Small intestine (tissue), 7 donors: ENCODE measurements around the gene SYT15. TPM values are rescaled to one million over a fixed set of nuclear protein-coding genes. Genes with fewer than 3 reads are reported as not detected.
"Not testable (repeated sequence)": the region's sequence is repeated elsewhere in the genome, so short reads cannot be mapped to it uniquely, and the experiment has no call there.

Experiments used
- DNase-seq, 2 donors: peaks; one replicate each; pipeline versions ENCODE4 v3.0.0 to v3.0.0-alpha.2; 2013
- FAIRE-seq: peaks from 2 replicates; lab custom pipeline; 2012; peaks lifted over from hg19 to GRCh38; lab: Jason Lieb, UNC
- H3K27ac ChIP-seq, 3 donors: one replicate each; pipeline ENCODE4 v1.5.1; 2013; ENCODE audit warnings: low read length in 2 of 3, mild to moderate bottlenecking in 2 of 3, control low read depth in 1 of 3, inconsistent platforms in 1 of 3, low read depth in 1 of 3, moderate library complexity in 1 of 3
- H3K27me3 ChIP-seq, 3 donors: one replicate each; pipeline ENCODE4 v1.6.1; 2013; ENCODE audit warnings: low read length in 3 of 3, inconsistent platforms in 1 of 3; ENCODE audit not compliant: control insufficient read depth in 3 of 3, insufficient read depth in 3 of 3
- H3K36me3 ChIP-seq, 3 donors: one replicate each; pipeline ENCODE4 v1.6.1; 2013; ENCODE audit warnings: low read length in 3 of 3, inconsistent platforms in 1 of 3, low read depth in 1 of 3, mild to moderate bottlenecking in 1 of 3, moderate library complexity in 1 of 3; ENCODE audit not compliant: control insufficient read depth in 3 of 3, insufficient read depth in 2 of 3
- H3K4me1 ChIP-seq, 3 donors: one replicate each; pipeline ENCODE4 v1.6.1; 2013; ENCODE audit warnings: low read length in 2 of 3, inconsistent platforms in 1 of 3, low read depth in 1 of 3, mild to moderate bottlenecking in 1 of 3, moderate library complexity in 1 of 3; ENCODE audit not compliant: control insufficient read depth in 3 of 3, insufficient read depth in 2 of 3
- H3K4me3 ChIP-seq, 3 donors: one replicate each; pipeline ENCODE4 v1.5.1; 2013; ENCODE audit warnings: low read length in 3 of 3, control low read depth in 1 of 3, inconsistent platforms in 1 of 3, low read depth in 1 of 3, mild to moderate bottlenecking in 1 of 3, moderate library complexity in 1 of 3
- H3K9me3 ChIP-seq, 2 donors: one replicate each; pipeline ENCODE4 v1.6.1; 2013; ENCODE audit warnings: low read depth in 1 of 2, low read length in 1 of 2; ENCODE audit not compliant: control insufficient read depth in 2 of 2, insufficient read depth in 1 of 2
- WGBS, 3 donors: extraction: QIAGEN DNeasy Blood & Tissue Kit; methylation state at CpG; one replicate each; pipeline ENCODE4 v1.1.7; 2013; 5-methylcytosine and 5-hydroxymethylcytosine counted together
- polyA plus RNA-seq, 4 donors: library from polyadenylated mRNA; stranded (reverse) in 3 of 4; unstranded in 1 of 4; fragments of 200-250 nt in 3 of 4; fragments of 120-200 nt in 1 of 4; gene quantifications; one replicate each; pipeline versions ENCODE4 v1.2.1 to v1.2.3, GENCODE V29; 2013
- donor health status: healthy with polysubstance abuse.
- donor health status: control.
- donor health status: control.
- donor health status: Bipolar disorder and iron deficiency.
- donor health status: healthy.

SYT15 gene
- polyA plus RNA-seq, 4 donors, result 0.27 to 2.9 (median 1.7) TPM; not detected in 1

DNA sequence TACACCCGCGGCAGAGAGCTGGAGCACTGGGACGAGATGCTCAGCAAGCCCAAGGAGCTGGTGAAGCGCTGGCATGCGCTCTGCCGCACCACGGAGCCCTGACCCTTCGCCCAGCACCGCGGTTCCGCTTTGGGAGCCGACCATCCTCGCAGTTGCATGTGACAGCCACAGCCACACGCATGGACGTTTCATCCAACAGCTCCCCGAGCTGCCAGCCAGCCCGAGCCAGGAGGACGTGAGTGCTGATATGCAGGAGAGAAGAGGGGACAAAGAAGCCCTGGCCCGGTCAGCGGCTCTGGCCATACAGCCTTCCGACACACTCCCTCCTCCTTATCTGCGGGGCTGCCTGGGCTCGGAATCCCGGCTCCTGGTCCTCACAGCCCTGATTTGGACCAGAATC lies 8.6 kb downstream of the SYT15 start:
- not testable (repeated sequence) for FAIRE-seq, H3K9me3 ChIP-seq, H3K4me3 ChIP-seq, H3K36me3 ChIP-seq, H3K27me3 ChIP-seq, DNase-seq, H3K4me1 ChIP-seq, H3K27ac ChIP-seq
- no CpG with 5 or more reads among the region's 24 CpGs for WGBS, 3 donors

DNA sequence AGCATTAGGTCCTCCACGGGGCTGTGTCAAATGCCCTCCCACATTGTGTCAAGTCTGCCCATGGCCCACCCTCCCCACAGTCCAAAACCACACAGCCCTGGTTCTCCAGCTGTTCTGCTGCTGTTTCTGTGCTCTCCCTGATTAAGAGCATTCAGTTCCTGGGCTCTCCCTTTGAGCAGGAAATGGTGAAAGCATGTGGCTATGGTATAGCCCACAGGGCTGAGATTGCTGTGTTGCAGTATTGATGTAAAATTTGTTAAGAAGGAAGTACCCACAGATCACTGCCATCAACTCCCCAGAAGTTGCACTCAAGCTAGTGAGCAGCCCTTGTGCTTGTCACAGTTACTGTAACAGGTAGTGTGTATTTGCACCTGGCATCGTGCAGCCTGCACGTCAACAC lies 9.3 kb downstream of the SYT15 start:
- not testable (repeated sequence) for FAIRE-seq, H3K4me3 ChIP-seq
- no CpG with 5 or more reads among the region's 3 CpGs for WGBS, 3 donors

DNA sequence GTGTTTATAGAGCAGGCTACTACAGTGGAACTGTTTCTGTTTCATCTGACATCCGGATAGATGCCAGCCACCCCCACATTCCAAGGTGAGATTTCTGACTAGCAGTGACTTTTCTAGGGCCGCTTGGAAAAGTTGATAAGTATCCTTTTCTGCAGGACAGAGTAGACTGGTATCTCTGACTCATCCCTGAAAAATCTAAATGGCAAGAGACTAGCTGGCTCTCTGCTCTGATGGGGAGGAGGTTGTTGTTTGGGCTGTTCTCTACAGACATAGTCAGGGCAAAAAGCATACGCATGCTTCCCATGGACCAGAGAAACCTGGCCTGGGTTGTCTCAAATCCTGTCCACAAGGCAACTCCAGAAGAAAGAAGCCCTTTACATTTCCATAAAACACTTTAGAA lies 10.7 kb downstream of the SYT15 start:
- not testable (repeated sequence) for H3K4me3 ChIP-seq, FAIRE-seq, H3K4me1 ChIP-seq, H3K27ac ChIP-seq, H3K36me3 ChIP-seq, DNase-seq, H3K9me3 ChIP-seq, H3K27me3 ChIP-seq
- no CpG with 5 or more reads among the region's 3 CpGs for WGBS, 3 donors

More for the DNA sequence above, 9.3 kb downstream of the SYT15 start:
- not testable (repeated sequence) for H3K36me3 ChIP-seq, H3K9me3 ChIP-seq, H3K4me1 ChIP-seq, H3K27ac ChIP-seq, DNase-seq, H3K27me3 ChIP-seq

DNA sequence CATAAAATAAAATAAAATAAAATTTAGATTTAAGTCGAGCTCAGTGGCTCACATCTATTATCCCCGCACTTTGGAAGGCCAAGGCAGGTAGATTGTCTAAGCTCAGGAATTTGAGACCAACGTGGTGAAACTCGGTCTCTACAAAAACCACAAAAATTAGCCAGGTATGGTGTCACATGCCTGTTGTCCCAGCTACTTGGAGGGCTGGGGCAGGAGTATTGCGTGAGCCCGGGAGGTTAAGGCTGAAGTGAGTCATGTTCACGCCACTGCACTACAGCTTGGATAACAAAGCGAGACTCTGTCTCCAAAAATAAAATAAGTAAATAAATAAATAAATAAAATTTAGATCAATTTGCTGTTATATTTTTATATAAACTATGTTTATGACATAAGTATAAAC lies 12.1 kb downstream of the SYT15 start:
- H3K9me3 ChIP-seq, H3K36me3 ChIP-seq, H3K27ac ChIP-seq, H3K4me3 ChIP-seq, DNase-seq, FAIRE-seq, H3K4me1 ChIP-seq, H3K27me3 ChIP-seq: not testable (repeated sequence)
- 83% methylated on average over 1 of the region's 8 CpGs; no CpG with 5 or more reads in 2 of the 3 donors for WGBS, 3 donors

DNA sequence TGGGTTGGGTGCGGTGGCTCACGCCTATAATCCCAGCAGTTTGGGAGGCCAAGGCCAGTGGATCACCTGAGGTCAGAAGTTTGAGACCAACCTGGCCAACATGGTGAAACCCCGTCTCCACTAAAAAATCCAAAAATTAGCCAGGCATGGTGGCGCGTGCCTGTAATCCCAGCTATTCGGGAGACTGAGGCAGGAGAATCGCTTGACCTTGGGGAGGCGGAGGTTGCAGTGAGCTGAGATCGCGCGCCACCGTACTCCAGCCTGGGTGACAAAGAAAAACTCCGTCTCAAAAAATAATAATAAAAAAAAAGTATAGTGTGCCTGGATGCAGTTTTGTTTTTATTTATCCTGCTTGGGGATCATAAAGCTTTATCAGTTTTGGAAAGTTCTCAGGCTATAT lies 14.4 kb downstream of the SYT15 start:
- not testable (repeated sequence) for FAIRE-seq, H3K9me3 ChIP-seq, DNase-seq, H3K4me3 ChIP-seq, H3K27me3 ChIP-seq, H3K4me1 ChIP-seq, H3K27ac ChIP-seq, H3K36me3 ChIP-seq
- WGBS, 3 donors, result 95 to 97% (median 96%) methylated on average over 12 to 13 of the region's 13 CpGs

DNA sequence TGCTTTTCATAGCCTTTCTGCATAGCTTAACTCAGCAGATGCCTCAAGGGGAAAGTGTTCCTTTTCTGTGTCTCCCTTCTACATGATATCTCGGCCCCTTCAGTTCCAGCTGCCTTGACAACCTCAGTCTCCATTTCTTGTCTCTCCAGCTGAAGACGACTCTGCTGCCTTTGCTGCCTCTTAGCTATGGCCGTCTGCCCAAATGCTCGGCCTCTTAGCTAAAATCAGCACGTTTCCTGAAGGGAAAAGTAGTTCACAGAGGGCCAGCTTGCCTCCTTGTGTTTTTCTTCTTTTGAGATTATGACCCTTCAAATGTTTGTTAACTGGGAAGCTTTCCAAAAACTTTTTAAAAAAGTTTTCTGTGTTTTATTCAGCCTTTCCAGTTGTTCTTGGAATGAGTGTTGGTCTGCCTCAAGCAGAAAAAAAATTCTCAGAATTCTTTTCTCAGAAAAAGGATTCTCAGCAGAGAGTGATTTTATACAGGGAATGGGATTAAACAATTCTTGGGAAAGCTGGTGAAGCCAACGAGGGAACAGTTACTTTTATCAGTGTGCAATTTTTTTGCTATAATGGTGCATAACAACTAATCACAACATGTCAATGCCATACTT lies 15.6 kb downstream of the SYT15 start:
- FAIRE-seq, DNase-seq, H3K4me3 ChIP-seq, H3K36me3 ChIP-seq, H3K4me1 ChIP-seq, H3K9me3 ChIP-seq, H3K27me3 ChIP-seq, H3K27ac ChIP-seq: not testable (repeated sequence)
- WGBS, 3 donors, result 36 to 50% (median 37%) methylated on average over 5 of the region's 6 CpGs

DNA sequence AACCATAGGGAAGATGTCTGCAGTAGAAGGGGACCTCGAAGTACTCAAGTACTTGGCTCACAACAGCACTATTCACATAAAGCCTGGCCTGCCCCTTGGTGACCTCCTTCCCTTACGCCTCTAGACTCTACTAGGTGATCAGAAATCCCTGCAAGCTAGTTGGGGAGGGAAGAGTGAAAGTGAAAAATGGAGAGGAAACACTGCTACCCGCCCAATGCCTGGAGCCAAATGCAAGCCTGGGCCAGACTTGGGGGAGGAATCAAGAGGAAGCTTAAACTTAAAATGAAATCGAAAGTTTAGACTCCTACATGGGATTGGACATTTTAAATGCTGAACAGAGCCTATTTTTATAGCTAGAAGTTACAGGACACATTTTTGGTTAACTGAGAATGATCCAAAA lies 17.6 kb downstream of the SYT15 start:
- not testable (repeated sequence) for FAIRE-seq, DNase-seq, H3K9me3 ChIP-seq, H3K27me3 ChIP-seq, H3K4me3 ChIP-seq, H3K27ac ChIP-seq, H3K36me3 ChIP-seq, H3K4me1 ChIP-seq
- 27 to 60% (median 43%) methylated on average over 2 of the region's 4 CpGs for WGBS, 3 donors

DNA sequence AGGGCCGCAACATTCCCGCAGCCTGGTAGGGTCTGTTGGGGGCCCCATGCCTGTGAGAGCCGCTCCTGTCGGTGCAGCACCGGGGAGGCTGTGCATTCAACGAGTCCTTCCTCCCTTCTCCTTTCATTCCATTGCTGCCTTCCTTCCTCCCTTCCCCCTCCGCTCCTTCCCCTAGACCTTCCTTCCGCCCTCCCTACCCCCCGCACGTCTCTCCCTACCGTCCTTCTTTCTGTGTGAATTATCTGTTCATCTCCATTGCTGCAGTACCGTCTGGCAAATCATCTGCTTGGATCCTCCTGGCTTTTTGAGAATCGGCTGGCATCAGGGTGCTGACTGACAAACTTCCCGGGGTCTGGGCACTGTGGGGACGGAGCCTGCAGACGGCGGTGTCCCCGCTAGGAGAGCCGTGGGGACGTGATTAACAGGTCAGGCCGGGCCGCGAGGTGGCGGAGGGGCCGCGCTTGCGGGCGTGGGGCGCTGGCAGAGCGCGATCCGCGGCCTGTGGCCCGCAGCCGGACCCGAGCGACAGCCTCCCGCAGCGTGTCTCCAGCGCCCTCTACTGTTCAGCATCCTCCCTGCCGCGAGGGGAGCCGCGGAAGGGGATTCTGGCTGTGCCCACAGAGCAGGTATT lies 18.8 kb downstream of the SYT15 start:
- not testable (repeated sequence) for H3K27me3 ChIP-seq, H3K4me3 ChIP-seq, DNase-seq, H3K36me3 ChIP-seq, H3K9me3 ChIP-seq, H3K4me1 ChIP-seq, H3K27ac ChIP-seq, FAIRE-seq
- WGBS, 3 donors, result 0 to 2% (median 1%) methylated on average over 7 to 30 of the region's 44 CpGs

DNA sequence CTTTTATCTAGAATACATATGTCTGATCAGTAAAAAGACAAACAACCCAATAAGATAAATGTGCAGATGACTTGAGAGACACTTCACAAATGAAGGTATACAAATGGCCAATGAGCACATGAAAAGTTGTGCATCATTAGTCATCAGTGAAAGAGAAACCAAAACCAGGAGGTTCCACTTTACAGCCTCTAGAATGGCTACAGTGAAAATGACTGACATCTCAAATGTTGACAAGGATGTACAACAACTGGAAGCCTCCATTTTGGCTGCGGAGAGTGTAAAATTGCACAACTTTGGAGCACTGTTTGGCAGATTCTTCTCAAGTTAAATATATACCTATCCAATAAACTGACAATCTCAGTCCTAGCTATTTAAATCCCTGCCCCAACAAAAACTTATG lies 21.6 kb downstream of the SYT15 start:
- H3K9me3 ChIP-seq, H3K27me3 ChIP-seq, H3K36me3 ChIP-seq, H3K4me1 ChIP-seq, DNase-seq, H3K27ac ChIP-seq, H3K4me3 ChIP-seq, FAIRE-seq: not testable (repeated sequence)
- 48 to 76% (median 56%) methylated on average over 1 of the region's 1 CpG for WGBS, 3 donors
